Common myeloid progenitor, CD34-positive (primary cell): ENCODE data around the gene BORCS5.

Experiments
- CTCF ChIA-PET: fragments of 350-600 bp; sonication (Branson Sonifier 250); formaldehyde crosslinking; loops from one replicate; lab custom pipeline; 2021; ENCODE audit warnings: antibody characterized with exemption; lab: Charles Lee
- POLR2A ChIA-PET: fragments of 350-600 bp; sonication (Branson Sonifier 250); formaldehyde crosslinking; loops from one replicate; lab custom pipeline; 2021; ENCODE audit warnings: antibody characterized with exemption; lab: Charles Lee
- DNase-seq, 3 donors: peaks; one replicate each; pipeline versions ENCODE4 v3.0.0 to v3.0.0-alpha.2; 2013
- H3K27ac ChIP-seq, 2 experiments: 1 replicate in 1 of 2; 2 replicates in 1 of 2; pipeline ENCODE4 v1.7.0; 2013; ENCODE audit warnings: inconsistent platforms in 2 of 2, low read length in 2 of 2, mild to moderate bottlenecking in 2 of 2, low read depth in 1 of 2, moderate library complexity in 1 of 2; ENCODE audit not compliant: severe bottlenecking in 2 of 2, insufficient read depth in 1 of 2, poor library complexity in 1 of 2
- H3K27me3 ChIP-seq, 5 experiments: replicated peaks in 2 of 5; 1 replicate in 3 of 5; 2 replicates in 2 of 5; pipeline versions ENCODE4 v1.6.1 to v1.7.0; 2013; ENCODE audit warnings: low read length in 4 of 5, mild to moderate bottlenecking in 2 of 5, moderate library complexity in 2 of 5, inconsistent platforms in 1 of 5; ENCODE audit not compliant: insufficient read depth in 5 of 5, control insufficient read depth in 4 of 5
- H3K36me3 ChIP-seq, 4 experiments: 1 replicate in 2 of 4; 2 replicates in 2 of 4; pipeline versions ENCODE4 v1.6.1 to v1.7.0; 2013; ENCODE audit warnings: low read length in 3 of 4, control low read depth in 1 of 4, mild to moderate bottlenecking in 1 of 4; ENCODE audit not compliant: control insufficient read depth in 4 of 4, insufficient read depth in 4 of 4
- H3K4me1 ChIP-seq, 4 experiments: 1 replicate in 3 of 4; 2 replicates in 1 of 4; pipeline versions ENCODE4 v1.6.1 to v1.7.1; 2013; ENCODE audit warnings: low read length in 3 of 4, mild to moderate bottlenecking in 3 of 4, control low read depth in 1 of 4, inconsistent platforms in 1 of 4, moderate library complexity in 1 of 4; ENCODE audit not compliant: control insufficient read depth in 4 of 4, insufficient read depth in 4 of 4; ENCODE audit errors: control extremely low read depth in 1 of 4
- H3K4me3 ChIP-seq, 7 experiments: 1 replicate in 4 of 7; 2 replicates in 3 of 7; pipeline versions ENCODE4 v1.5.1 to v1.7.0; 2013; ENCODE audit warnings: mild to moderate bottlenecking in 7 of 7, low read length in 6 of 7, moderate library complexity in 6 of 7, inconsistent platforms in 2 of 7, low read depth in 2 of 7, control low read depth in 1 of 7; ENCODE audit not compliant: insufficient read depth in 4 of 7, control insufficient read depth in 1 of 7; ENCODE audit errors: extremely low read depth in 1 of 7
- H3K9me3 ChIP-seq, 5 experiments: 1 replicate in 4 of 5; 2 replicates in 1 of 5; pipeline versions ENCODE4 v1.6.1 to v1.7.1; 2013; ENCODE audit warnings: low read length in 4 of 5, mild to moderate bottlenecking in 2 of 5, inconsistent platforms in 1 of 5, low read depth in 1 of 5, moderate library complexity in 1 of 5; ENCODE audit not compliant: control insufficient read depth in 4 of 5, insufficient read depth in 2 of 5; ENCODE audit errors: control extremely low read depth in 1 of 5
- WGBS: methylation state at CpG from one replicate; pipeline ENCODE4 v1.1.5; 2013; ENCODE audit not compliant: insufficient coverage; 5-methylcytosine and 5-hydroxymethylcytosine counted together

BORCS5 gene

GRCh38 chr12:12487490-12487889, 130.6 kb downstream of the BORCS5 start:
- Histone ChIP-seq H3K36me3 (peaks cover 0 to 2% (median 0%) of the 10 kb centered on the region in 4 experiments), H3K27ac (no peak overlapping the region), H3K4me3 (no peak overlapping the region), H3K27me3 (no peaks in the 10 kb centered on the region), H3K9me3 (no peaks in the 10 kb centered on the region), H3K4me1 (peaks cover 5 to 10% (median 7%) of the 10 kb centered on the region in 4 experiments)
- ChIA-PET CTCF (no interaction called here), POLR2A (no interaction called here)
- no peak for DNase-seq
- 98% methylated on average over 6 of the region's 6 CpGs for WGBS

GRCh38 chr12:12488296-12488695, 131.4 kb downstream of the BORCS5 start:
- Histone ChIP-seq H3K27me3 (no peaks in the 10 kb centered on the region), H3K27ac (no peak overlapping the region), H3K4me3 (no peak overlapping the region), H3K9me3 (no peaks in the 10 kb centered on the region), H3K4me1 (peaks cover under 1 to 4% (median 3%) of the 10 kb centered on the region in 4 experiments), H3K36me3 (peaks cover 0 to 2% (median 0%) of the 10 kb centered on the region in 4 experiments)
- WGBS, result 100% methylated on average over 1 of the region's 4 CpGs
- ChIA-PET CTCF (no interaction called here), POLR2A (interaction anchor here (0.6 kb wide), 1 partner anchor 22 kb away, joined by 3 read pairs; no protein-coding TSS in a partner anchor)
- DNase-seq, result no peak

GRCh38 chr12:12488823-12489550, 132.1 kb downstream of the BORCS5 start:
- Histone ChIP-seq H3K9me3 (no peaks in the 10 kb centered on the region), H3K27me3 (no peaks in the 10 kb centered on the region), H3K4me1 (no peaks in the 10 kb centered on the region), H3K27ac (no peak overlapping the region), H3K4me3 (no peak overlapping the region), H3K36me3 (peaks cover 0 to 2% (median 0%) of the 10 kb centered on the region in 4 experiments)
- ChIA-PET POLR2A (no interaction called here), CTCF (no interaction called here)
- DNase-seq, result no peak
- 100% methylated on average over 5 of the region's 8 CpGs for WGBS

- CTCF ChIA-PET, result no interaction called here
- no peaks in the 10 kb centered on the region for H3K4me1 ChIP-seq
- no peak overlapping the region for H3K4me3 ChIP-seq
- no peaks in the 10 kb centered on the region for H3K27me3 ChIP-seq
- DNase-seq, result no peak
- H3K9me3 ChIP-seq, result no peaks in the 10 kb centered on the region
- H3K27ac ChIP-seq, result no peak overlapping the region
- H3K36me3 ChIP-seq, result no peaks in the 10 kb centered on the region
- POLR2A ChIA-PET, result no interaction called here
These were observed 134.7 kb downstream of the BORCS5 start for GRCh38 chr12:12491606-12492005.

GRCh38 chr12:12492547-12492946, 135.7 kb downstream of the BORCS5 start:
- H3K36me3 ChIP-seq, result no peaks in the 10 kb centered on the region
- POLR2A ChIA-PET, result no interaction called here
- DNase-seq, result no peak
- CTCF ChIA-PET, result no interaction called here
- H3K9me3 ChIP-seq, result no peaks in the 10 kb centered on the region
- no peak overlapping the region for H3K27ac ChIP-seq
- no peak overlapping the region for H3K4me3 ChIP-seq
- WGBS, result 89% methylated on average over 4 of the region's 5 CpGs
- H3K4me1 ChIP-seq, result no peaks in the 10 kb centered on the region
- H3K27me3 ChIP-seq, result no peaks in the 10 kb centered on the region

GRCh38 chr12:12495536-12495935, 138.7 kb downstream of the BORCS5 start:
- Histone ChIP-seq H3K27me3 (no peaks in the 10 kb centered on the region), H3K27ac (no peak overlapping the region), H3K4me1 (no peaks in the 10 kb centered on the region), H3K4me3 (no peak overlapping the region), H3K36me3 (no peaks in the 10 kb centered on the region), H3K9me3 (no peaks in the 10 kb centered on the region)
- ChIA-PET POLR2A (no interaction called here), CTCF (no interaction called here)
- no CpG with 5 or more reads among the region's 1 CpG for WGBS
- no peak for DNase-seq

GRCh38 chr12:12498210-12498609, 141.3 kb downstream of the BORCS5 start:
- Histone ChIP-seq H3K4me1 (no peaks in the 10 kb centered on the region), H3K36me3 (no peaks in the 10 kb centered on the region), H3K27me3 (no peaks in the 10 kb centered on the region), H3K27ac (no peak overlapping the region), H3K4me3 (no peak overlapping the region), H3K9me3 (no peaks in the 10 kb centered on the region)
- CTCF ChIA-PET, result interaction anchor here (1.1 kb wide), 1 partner anchor 20 kb away, joined by 3 read pairs; no protein-coding TSS in a partner anchor
- WGBS, result 100% methylated on average over 1 of the region's 4 CpGs
- DNase-seq, result no peak
- POLR2A ChIA-PET, result no interaction called here
